Keratinocyte (primary cell): ENCODE measurements around the gene TCEANC. TPM values are rescaled to one million over a fixed set of nuclear protein-coding genes. Genes with fewer than 3 reads are reported as not detected.

Experiments
- DNase-seq: peaks from one replicate; pipeline ENCODE4 v3.0.0-alpha.2; 2011; ENCODE audit warnings: low read depth, missing footprints, low spot score
- FAIRE-seq: peaks from 2 replicates; lab custom pipeline; 2011; peaks lifted over from hg19 to GRCh38; lab: Jason Lieb, UNC
- H2AFZ ChIP-seq: 2 replicates; pipeline ENCODE4 v1.6.0; 2012; ENCODE audit warnings: low read length, control low read depth, inconsistent platforms; ENCODE audit not compliant: control insufficient read depth
- H3K27ac ChIP-seq: 2 replicates; pipeline ENCODE4 v1.5.1; 2011; ENCODE audit warnings: low read length; ENCODE audit not compliant: control insufficient read depth, insufficient read depth
- H3K27me3 ChIP-seq: 3 replicates; pipeline ENCODE4 v1.6.0; 2011; ENCODE audit warnings: low read length; ENCODE audit not compliant: control insufficient read depth, insufficient read depth; ENCODE audit errors: extremely low read depth
- H3K36me3 ChIP-seq, 2 experiments: 2 replicates in 1 of 2; 3 replicates in 1 of 2; pipeline ENCODE4 v1.5.1; 2011; ENCODE audit warnings: low read length in 2 of 2, mild to moderate bottlenecking in 1 of 2; ENCODE audit not compliant: control insufficient read depth in 2 of 2, insufficient read depth in 2 of 2; ENCODE audit errors: extremely low read depth in 1 of 2
- H3K4me1 ChIP-seq: 3 replicates; pipeline ENCODE4 v1.5.1; 2011; ENCODE audit warnings: low read length; ENCODE audit not compliant: control insufficient read depth, insufficient read depth; ENCODE audit errors: extremely low read depth
- H3K4me2 ChIP-seq: 3 replicates; pipeline ENCODE4 v1.6.0; 2011; ENCODE audit warnings: low read depth, low read length; ENCODE audit not compliant: control insufficient read depth, insufficient read depth; ENCODE audit errors: extremely low read depth
- H3K4me3 ChIP-seq, 3 experiments: fragments of 200-600 bp in 1 of 3; sonication (generic) in 1 of 3; 2 replicates in 2 of 3; 3 replicates in 1 of 3; pipeline ENCODE4 v1.5.1; 2011 to 2016; ENCODE audit warnings: low read length in 3 of 3, mild to moderate bottlenecking in 3 of 3, control low read depth in 2 of 3, inconsistent platforms in 1 of 3, low read depth in 1 of 3, mixed read lengths in 1 of 3, mixed run types in 1 of 3, moderate library complexity in 1 of 3; ENCODE audit not compliant: control insufficient read depth in 2 of 3, insufficient read depth in 2 of 3; ENCODE audit errors: extremely low read depth in 1 of 3
- H3K79me2 ChIP-seq: 2 replicates; pipeline ENCODE4 v1.6.0; 2012; ENCODE audit warnings: low read length; ENCODE audit not compliant: control insufficient read depth, insufficient read depth
- H3K9ac ChIP-seq: 3 replicates; pipeline ENCODE4 v1.6.0; 2011; ENCODE audit warnings: low read length; ENCODE audit not compliant: control insufficient read depth, insufficient read depth; ENCODE audit errors: extremely low read depth
- H3K9me1 ChIP-seq: 3 replicates; pipeline ENCODE4 v1.6.0; 2011; ENCODE audit warnings: low read length; ENCODE audit not compliant: control insufficient read depth, insufficient read depth; ENCODE audit errors: extremely low read depth
- H3K9me3 ChIP-seq: 2 replicates; pipeline ENCODE4 v1.5.1; 2012; ENCODE audit warnings: low read depth, low read length; ENCODE audit not compliant: control insufficient read depth
- H4K20me1 ChIP-seq: 3 replicates; pipeline ENCODE4 v1.6.0; 2011; ENCODE audit warnings: low read length; ENCODE audit not compliant: control insufficient read depth, insufficient read depth; ENCODE audit errors: extremely low read depth
- CTCF ChIP-seq, 3 experiments: IDR thresholded peaks in 1 of 3; conservative IDR thresholded peaks in 1 of 3; optimal IDR thresholded peaks in 1 of 3; 2 replicates in 2 of 3; 3 replicates in 1 of 3; pipeline versions ENCODE3 to v1.5.1; 2011; ENCODE audit warnings: low read length in 3 of 3, mild to moderate bottlenecking in 3 of 3, moderate library complexity in 2 of 3, control low read depth in 1 of 3, inconsistent platforms in 1 of 3; ENCODE audit not compliant: insufficient read depth in 2 of 3; ENCODE audit errors: extremely low read depth in 1 of 3
- EZH2 ChIP-seq: IDR thresholded peaks from one replicate; pipeline ENCODE4 v1.6.1; 2012; ENCODE audit warnings: inconsistent platforms, mild to moderate bottlenecking, low read length, moderate library complexity
- dilution Hi-C: fragments of 300-500 bp; cut with MboI; formaldehyde crosslinking; loops from one replicate; pipeline ENCODE4 v1.7.0; 2020; ENCODE audit warnings: low sequenced_read_pairs; ENCODE audit not compliant: extremely low pct_ligation_motif_present
- polyA plus RNA-seq, 5 experiments: library from polyadenylated mRNA; depleted of rRNA in 3 of 5; stranded (reverse) in 3 of 5; stranded (forward) in 1 of 5; unstranded in 1 of 5; fragments of >200 nt; gene quantifications; 1 replicate in 1 of 5; 2 replicates in 3 of 5; 3 replicates in 1 of 5; pipeline versions ENCODE4 v1.2.1 to v1.2.3, GENCODE V29; 2011 to 2012; ENCODE audit warnings: missing spikeins in 2 of 5, low read depth in 1 of 5, low replicate concordance in 1 of 5

TCEANC gene
- polyA plus RNA-seq, 1 donor (not counting 4 experiments of a cell fraction or from before 2014, with no cell fraction given): 1.8 TPM

GRCh38 chrX:13702111-13702789 is 49.3 kb downstream of the TCEANC start:
- peaks cover 22% of the 10 kb centered on the region for H3K4me1 ChIP-seq
- dilution Hi-C loops: no loop called here

GRCh38 chrX:13703135-13703534 is 50.2 kb downstream of the TCEANC start:
- peaks cover 22% of the 10 kb centered on the region for H3K4me1 ChIP-seq
- no peak for DNase-seq
- peaks cover 0 to 5% of the 10 kb centered on the region in 2 experiments for H3K36me3 ChIP-seq
- peaks cover 2% of the 10 kb centered on the region for H3K9me1 ChIP-seq
- dilution Hi-C loops: no loop called here
- no peaks in the 10 kb centered on the region for H4K20me1 ChIP-seq
- no peak overlapping the region for H3K4me3 ChIP-seq
- H3K27ac ChIP-seq: no peak overlapping the region
- no peak overlapping the region for H3K9ac ChIP-seq
- no peak overlapping the region for H2AFZ ChIP-seq
- FAIRE-seq: no peak
- peaks cover 40% of the 10 kb centered on the region for H3K79me2 ChIP-seq
- H3K9me3 ChIP-seq: no peaks in the 10 kb centered on the region
- H3K27me3 ChIP-seq: no peaks in the 10 kb centered on the region
- no peak overlapping the region for H3K4me2 ChIP-seq
- TF ChIP-seq EZH2 (no peak), CTCF (optimal IDR thresholded peaks at IDR 0.05 in 1 of 3, IDR thresholded peaks at IDR 0.05 in 1 of 3, conservative IDR thresholded peaks at IDR 0.05 in 1 of 3; ENCODE audit: extremely low read depth in 1 of 3, insufficient read depth in 2 of 3, low read length in 3 of 3) (no peak)

More at GRCh38 chrX:13702111-13702789, 49.3 kb downstream of the TCEANC start:
- Histone ChIP-seq H3K27me3 (no peaks in the 10 kb centered on the region), H3K9me1 (peaks cover 2% of the 10 kb centered on the region), H3K27ac (no peak overlapping the region), H3K79me2 (peaks cover 45% of the 10 kb centered on the region), H4K20me1 (no peaks in the 10 kb centered on the region), H3K4me2 (no peak overlapping the region), H2AFZ (no peak overlapping the region), H3K36me3 (peaks cover 0 to 3% of the 10 kb centered on the region in 2 experiments), H3K4me3 (no peak overlapping the region), H3K9me3 (no peaks in the 10 kb centered on the region), H3K9ac (no peak overlapping the region)
- DNase-seq: no peak
- TF ChIP-seq EZH2 (no peak), CTCF (optimal IDR thresholded peaks at IDR 0.05 in 1 of 3, IDR thresholded peaks at IDR 0.05 in 1 of 3, conservative IDR thresholded peaks at IDR 0.05 in 1 of 3; ENCODE audit: extremely low read depth in 1 of 3, insufficient read depth in 2 of 3, low read length in 3 of 3) (no peak)
- no peak for FAIRE-seq
